ENCODE measurements around the gene LAMC2.
"Not testable (repeated sequence)": the region's sequence is repeated elsewhere in the genome, so short reads cannot be mapped to it uniquely, and the experiment has no call there.

The LAMC2 gene

DNA sequence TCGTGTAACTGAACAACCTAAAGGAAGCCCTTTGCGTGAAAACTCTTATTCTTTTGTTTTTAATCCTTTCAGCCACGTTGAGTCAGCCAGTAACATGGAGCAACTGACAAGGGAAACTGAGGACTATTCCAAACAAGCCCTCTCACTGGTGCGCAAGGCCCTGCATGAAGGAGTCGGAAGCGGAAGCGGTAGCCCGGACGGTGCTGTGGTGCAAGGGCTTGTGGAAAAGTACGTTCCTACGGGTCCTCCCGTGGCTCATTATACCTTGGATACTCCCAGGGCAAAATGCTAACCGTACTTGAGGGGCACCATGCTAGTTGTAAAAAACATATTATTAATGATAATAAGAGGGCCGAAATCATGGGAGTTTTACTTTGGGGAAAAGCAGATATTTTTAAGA lies 49.4 kb downstream of the LAMC2 start:
- no peak for FAIRE-seq
- no peak for TF ChIP-seq CTCF (IDR thresholded peaks at IDR 0.05; ENCODE audit: insufficient read depth, missing control alignments)
- DNase-seq (ENCODE audit: insufficient read length, low spot score), result no peak

GRCh38 chr1:183236158-183236725 lies 50.2 kb downstream of the LAMC2 start:
- FAIRE-seq (no peak), DNase-seq (ENCODE audit: insufficient read length, low spot score) (no peak)

DNA sequence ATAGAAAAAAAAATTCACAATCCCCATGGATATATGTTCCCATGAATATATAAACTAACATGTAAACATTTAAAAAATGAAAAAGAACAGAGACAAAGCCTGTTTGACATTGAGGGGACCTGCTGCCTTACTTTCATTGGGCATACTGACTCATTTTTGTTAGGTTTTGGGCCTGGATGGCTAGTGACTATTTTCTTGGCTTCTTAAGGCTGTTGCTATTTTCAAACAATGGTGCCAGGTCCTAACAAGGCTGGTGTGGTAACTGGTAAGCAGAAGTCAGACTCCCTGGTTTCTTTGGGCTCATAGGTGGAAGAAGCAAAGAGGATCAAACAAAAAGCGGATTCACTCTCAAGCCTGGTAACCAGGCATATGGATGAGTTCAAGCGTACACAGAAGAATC lies 51.0 kb downstream of the LAMC2 start:
- TF ChIP-seq CTCF (IDR thresholded peaks at IDR 0.05; ENCODE audit: insufficient read depth, missing control alignments), result no peak
- FAIRE-seq, result no peak
- DNase-seq (ENCODE audit: insufficient read length, low spot score), result no peak

More at GRCh38 chr1:183236158-183236725, 50.2 kb downstream of the LAMC2 start:
- no peak for TF ChIP-seq CTCF (IDR thresholded peaks at IDR 0.05; ENCODE audit: insufficient read depth, missing control alignments)

DNA sequence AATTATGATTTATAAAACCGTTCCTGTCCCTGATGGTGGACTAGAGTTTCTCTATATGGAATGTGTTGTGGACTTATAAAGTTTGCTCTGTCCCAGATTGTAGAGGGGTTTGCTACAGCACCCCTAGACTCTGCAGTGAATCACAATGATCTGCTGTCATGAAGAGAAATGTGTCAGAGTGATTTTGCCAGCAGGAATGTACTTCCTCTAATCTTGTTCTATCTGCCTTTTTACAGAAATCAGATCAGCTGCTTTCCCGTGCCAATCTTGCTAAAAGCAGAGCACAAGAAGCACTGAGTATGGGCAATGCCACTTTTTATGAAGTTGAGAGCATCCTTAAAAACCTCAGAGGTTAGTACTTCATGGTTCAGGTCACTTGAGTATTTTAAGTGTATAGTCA lies 52.0 kb downstream of the LAMC2 start:
- DNase-seq (ENCODE audit: insufficient read length, low spot score) (no peak), FAIRE-seq (no peak)
- no peak for TF ChIP-seq CTCF (IDR thresholded peaks at IDR 0.05; ENCODE audit: insufficient read depth, missing control alignments)

GRCh38 chr1:183239220-183239742 lies 53.2 kb downstream of the LAMC2 start:
- no peak for DNase-seq (ENCODE audit: insufficient read length, low spot score)
- FAIRE-seq, result no peak
- no peak for TF ChIP-seq CTCF (IDR thresholded peaks at IDR 0.05; ENCODE audit: insufficient read depth, missing control alignments)

DNA sequence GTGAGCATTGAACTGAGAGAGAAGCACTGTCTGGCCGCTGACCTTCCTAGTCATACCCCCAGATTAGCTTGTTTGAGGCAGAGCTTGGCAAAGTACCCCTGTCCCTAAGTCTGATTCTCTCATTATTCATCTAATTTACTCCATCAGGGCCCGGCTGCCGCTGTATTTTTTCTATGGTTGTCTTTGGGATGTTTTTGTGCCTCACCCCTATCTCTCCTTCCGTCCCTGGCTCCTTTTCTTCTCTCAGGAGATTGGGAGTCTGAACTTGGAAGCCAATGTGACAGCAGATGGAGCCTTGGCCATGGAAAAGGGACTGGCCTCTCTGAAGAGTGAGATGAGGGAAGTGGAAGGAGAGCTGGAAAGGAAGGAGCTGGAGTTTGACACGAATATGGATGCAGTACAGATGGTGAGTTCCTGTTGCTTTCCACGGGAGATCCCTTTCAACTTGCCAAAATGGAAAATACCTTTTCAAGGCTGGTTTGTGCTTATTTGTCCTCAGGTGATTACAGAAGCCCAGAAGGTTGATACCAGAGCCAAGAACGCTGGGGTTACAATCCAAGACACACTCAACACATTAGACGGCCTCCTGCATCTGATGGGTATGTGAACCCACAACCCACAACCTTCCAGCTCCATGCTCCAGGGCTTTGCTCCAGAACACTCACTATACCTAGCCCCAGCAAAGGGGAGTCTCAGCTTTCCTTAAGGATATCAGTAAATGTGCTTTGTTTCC lies 53.9 kb downstream of the LAMC2 start:
- DNase-seq (ENCODE audit: insufficient read length, low spot score) (no peak), FAIRE-seq (no peak)
- no peak for TF ChIP-seq CTCF (IDR thresholded peaks at IDR 0.05; ENCODE audit: insufficient read depth, missing control alignments)

DNA sequence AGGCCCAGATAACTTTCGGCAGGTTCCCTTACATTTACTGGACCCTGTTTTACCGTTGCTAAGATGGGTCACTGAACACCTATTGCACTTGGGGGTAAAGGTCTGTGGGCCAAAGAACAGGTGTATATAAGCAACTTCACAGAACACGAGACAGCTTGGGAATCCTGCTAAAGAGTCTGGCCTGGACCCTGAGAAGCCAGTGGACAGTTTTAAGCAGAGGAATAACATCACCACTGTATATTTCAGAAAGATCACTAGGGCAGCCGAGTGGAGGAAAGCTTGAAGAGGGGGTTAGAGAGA lies 54.4 kb downstream of the LAMC2 start:
- TF ChIP-seq CTCF (IDR thresholded peaks at IDR 0.05; ENCODE audit: insufficient read depth, missing control alignments), result no peak
- no peak for DNase-seq (ENCODE audit: insufficient read length, low spot score)
- no peak for FAIRE-seq

DNA sequence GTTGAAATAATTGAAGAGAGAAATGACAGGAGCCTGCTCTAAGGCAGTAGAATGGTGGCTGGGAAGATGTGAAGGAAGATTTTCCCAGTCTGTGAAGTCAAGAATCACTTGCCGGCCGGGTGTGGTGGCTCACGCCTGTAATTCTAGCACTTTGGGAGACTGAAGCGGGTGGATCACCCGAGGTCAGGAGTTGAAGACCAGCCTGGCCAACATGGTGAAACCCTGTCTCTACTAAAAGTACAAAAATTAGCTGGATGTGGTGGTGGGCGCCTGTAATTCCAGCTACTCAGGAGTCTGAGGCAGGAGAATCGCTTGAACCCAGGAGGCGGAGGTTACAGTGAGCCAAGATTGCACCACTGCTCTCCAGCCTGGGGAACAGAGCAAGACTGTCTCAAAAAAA lies 54.8 kb downstream of the LAMC2 start:
- not testable (repeated sequence) for FAIRE-seq; DNase-seq (ENCODE audit: insufficient read length, low spot score)
